Stimulated activated CD8-positive, alpha-beta memory T cell treated with anti-CD3 and anti-CD28 coated beads, Interleukin-4, amount 100 ng/mL, for 48 hours (primary cell): ENCODE measurements around the gene CRYBB2.
A peak's percentile ranks its signal among the peaks of the same experiment; 100 is the strongest.
"Not testable (repeated sequence)": the region's sequence is repeated elsewhere in the genome, so short reads cannot be mapped to it uniquely, and the experiment has no call there.

Experiments
- DNase-seq: peaks from one replicate; pipeline ENCODE4 v3.0.0-alpha.2; 2020

Gene CRYBB2, protein sequence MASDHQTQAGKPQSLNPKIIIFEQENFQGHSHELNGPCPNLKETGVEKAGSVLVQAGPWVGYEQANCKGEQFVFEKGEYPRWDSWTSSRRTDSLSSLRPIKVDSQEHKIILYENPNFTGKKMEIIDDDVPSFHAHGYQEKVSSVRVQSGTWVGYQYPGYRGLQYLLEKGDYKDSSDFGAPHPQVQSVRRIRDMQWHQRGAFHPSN

DNA sequence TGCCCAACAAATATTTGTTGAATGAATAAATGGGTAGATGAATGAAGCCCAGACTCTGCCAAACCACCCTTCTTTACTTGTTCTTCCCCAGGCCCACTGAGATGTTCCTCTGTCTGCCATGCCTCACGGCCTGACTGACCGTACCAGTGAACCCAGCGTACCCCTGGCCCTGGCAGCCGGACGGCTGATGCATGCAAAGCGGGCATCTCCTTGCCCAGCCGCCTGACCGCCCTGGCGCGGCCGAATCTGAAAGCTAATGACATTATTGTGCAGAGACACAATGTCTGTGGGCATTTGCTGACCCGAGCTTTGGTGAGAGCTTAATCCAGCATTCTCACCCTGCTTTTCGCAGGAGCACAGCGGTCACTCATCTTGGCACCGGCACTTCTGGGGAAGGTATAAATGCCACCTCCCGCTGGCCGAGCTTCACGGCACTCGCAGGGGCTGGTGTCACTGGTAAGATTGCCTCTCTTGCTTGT lies at the start of gene CRYBB2:
CRYBB2 (plus strand) TSS at position 429 of the 479 bp plus-strand sequence. CDS start 1,791 bp downstream, outside the sequence.
- no peak for DNase-seq

DNA sequence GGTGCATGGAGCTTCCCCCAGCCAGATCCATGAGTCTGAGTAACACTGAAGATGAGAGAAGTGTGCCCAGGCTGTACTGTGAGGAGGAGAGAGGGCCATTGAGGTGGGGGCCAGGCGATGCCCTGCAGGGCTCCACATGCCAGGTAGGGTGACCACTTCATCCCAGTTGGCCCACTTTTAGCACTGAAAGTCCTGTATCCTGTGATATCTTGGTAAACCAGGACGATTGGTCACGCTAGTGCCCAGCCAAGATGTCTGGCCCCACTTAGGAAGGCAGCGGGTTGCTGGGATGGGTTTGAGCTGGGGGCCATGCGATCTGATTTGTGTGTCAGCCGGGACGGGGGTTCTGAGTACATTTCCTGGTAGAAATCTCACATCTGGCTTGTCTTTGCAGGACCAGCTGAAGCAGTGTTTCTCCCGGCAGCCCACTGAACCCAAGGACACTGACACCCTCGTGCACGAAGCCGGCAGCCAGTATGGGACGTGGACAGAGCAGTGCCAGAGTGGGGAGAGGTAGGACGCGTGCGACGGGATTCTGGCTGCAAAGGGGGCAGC lies 48.9 kb upstream of the CRYBB2 start:
- DNase-seq: no peak

DNA sequence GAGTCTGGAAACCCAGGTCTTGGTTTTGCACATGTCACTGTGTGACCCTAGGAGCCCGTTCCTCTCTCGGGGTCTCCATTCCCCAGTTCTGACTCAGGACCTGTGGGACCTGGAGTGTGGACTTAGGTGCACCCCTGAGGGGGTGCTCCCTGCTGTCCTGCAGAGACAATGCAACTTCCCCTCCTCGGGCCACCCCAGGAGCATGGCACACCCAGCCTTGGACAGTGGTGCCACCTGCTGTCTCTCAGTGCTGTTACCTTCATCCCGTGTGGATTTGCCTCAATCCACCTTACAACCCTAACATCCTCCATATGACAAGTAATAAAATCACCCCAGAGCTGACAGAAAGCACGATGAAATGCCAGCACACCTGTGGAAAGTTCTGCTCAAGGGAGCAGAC lies 47.3 kb upstream of the CRYBB2 start:
- peak; percentile 51 for DNase-seq

DNA sequence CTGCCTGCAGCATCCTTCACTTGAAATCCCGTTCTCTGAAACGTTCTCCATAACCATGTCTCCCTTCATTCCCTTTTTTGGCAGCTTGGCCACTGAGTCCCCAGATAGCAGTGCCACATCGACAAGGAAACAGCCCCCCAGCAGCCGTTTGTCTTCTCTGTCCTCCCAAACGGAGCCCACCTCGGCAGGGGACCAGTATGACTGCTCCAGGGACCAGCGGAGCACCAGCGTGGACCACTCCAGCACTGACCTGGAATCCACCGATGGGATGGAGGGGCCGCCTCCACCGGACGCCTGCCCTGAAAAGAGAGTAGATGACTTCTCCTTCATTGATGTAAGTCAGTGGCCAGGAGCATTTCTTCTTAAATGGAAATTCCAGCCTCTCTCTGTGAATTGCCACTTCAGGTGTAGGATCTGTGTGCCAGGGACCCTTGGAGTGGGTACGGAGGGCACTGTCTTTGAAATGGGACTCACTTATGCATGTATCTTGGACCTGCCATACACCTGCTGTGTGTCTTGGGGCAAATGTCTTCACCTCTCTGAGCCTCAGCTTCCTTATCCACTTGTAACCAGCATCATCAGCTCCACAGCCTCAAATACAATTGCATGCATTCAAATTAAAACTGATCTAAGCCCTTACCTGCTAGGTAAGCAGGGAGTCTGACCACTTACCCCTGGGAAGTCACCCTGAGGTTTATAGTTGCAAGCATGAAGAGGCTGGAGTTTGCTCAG lies 45.1 kb upstream of the CRYBB2 start:
- DNase-seq: no peak

- DNase-seq: no peak
Observed at GRCh38 chr22:25174888-25175411, 44.5 kb upstream of the CRYBB2 start.

GRCh38 chr22:25176175-25176574 lies 43.3 kb upstream of the CRYBB2 start:
- DNase-seq: no peak

- DNase-seq: no peak
Observed at GRCh38 chr22:25176799-25177198, 42.6 kb upstream of the CRYBB2 start.

DNA sequence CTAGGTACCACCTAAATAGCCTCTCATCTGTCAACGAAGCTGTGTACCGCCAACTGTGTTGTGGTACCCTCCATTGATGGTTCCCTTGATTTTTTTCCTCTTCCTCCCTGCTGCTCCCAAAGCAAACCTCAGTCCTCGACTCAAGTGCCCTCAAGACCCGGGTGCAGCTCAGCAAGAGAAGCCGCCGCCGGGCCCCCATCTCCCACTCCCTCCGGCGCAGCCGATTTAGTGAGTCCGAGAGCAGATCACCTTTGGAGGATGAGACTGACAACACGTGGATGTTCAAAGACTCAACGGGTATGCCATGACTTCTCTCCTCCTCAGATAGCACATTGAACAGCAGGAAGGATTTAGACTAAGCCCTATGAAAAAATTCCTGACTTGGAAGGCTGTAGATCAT lies 42.2 kb upstream of the CRYBB2 start:
- DNase-seq: no peak

- DNase-seq: no peak
Observed at GRCh38 chr22:25177895-25178294, 41.5 kb upstream of the CRYBB2 start.

DNA sequence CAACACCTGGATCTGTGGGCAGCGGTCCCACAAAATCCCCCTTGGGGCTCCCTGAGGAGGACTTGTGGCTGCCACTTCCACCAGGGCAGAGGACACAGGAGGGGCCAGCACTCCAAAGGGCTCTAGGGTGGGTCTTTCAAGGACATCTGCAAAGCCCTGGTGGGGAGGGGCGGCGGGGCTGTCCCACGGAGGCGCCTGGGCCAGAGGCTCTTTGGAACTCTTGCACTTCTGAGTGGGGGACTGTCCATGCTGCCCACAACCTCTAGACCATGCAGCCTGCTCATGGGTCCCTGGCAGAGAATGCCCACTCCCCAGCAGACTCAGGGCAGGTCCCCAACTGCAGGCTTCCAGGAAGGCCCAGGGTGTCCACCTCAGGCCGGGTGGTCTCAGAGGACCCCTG lies 41.1 kb upstream of the CRYBB2 start:
- DNase-seq: not testable (repeated sequence)

DNA sequence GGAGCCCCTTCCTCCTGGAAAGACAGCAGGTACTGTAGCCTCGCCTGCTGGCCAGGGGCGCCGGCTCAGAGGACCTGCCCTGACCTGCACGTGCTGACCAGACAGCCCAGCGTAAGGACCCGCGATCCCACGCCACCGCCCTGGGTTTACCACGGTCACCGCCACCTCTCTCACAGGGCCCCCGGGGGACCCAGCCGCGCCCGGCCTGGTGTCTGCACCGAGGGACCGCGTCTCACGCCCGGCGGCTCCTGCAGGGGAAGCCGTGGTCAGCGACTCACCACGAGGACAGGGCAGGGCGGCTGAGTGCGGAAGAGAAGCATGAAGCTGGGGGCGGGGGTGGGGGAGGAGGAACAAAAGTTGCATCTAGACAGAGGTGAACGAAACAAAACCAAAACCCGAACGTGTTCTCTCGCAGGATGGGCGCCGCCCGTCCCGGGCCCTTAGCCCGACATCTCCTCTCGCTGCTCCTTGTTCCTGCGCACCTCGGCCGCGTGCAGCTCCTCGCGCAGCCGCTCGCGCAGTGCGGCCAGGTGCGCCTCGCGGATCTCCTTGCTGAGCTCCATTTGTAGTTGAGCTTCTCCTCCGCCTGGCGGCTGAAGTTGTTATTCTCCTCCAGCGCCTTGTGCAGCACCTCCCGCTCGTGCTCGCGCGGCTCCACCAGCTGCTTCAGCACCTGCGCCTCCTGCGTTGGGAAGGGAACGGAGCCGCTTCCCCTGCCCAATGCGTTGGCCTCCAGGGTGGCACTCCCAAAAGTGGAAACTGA lies 40.4 kb upstream of the CRYBB2 start:
- DNase-seq: not testable (repeated sequence)

DNA sequence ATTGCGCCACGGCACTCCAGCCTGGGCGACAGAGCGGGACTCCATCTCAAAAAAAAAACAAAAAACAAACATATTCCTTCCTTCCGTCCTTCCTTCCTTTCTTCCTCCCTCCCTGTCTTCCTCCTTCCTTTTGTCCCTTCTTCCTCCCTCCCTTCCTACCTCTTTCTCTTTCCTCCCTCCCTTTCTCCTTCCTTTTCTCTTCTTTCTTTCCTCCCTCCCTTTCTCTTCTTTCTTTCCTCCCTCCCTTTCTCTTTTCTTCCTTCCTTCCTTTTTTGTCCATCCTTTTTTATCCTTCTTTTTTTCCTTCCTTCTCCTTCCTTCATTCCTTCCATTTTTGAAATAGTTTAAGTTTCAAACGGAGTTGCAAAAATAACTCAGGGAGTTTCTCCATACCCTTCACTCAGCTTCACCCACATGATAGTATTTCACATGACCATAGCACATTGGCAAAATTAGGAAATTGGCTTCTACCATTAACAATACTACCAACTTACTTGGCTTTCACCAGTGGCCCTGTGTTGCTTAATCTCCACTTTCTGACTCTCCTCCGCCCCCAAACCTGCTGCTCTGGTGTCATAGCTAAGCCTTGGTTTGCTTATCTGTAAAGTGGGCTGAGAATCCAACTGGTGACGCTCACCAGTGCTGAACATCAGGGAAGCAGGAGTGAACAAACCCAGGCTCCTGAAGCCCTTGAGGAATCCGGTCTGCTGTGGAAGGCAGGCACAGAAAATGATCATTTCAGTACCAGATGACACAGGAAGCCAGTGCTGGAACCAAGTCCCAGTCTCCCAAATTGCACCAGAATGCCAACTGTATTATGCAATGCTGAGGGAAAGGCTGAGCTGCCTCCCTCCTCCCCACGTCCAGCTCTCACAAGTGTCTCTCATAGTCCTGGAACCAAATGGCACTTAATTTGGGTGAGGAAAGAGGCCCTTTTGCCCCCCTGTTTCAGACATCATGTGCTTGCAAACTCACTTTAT lies 37.0 kb upstream of the CRYBB2 start:
- no peak for DNase-seq

DNA sequence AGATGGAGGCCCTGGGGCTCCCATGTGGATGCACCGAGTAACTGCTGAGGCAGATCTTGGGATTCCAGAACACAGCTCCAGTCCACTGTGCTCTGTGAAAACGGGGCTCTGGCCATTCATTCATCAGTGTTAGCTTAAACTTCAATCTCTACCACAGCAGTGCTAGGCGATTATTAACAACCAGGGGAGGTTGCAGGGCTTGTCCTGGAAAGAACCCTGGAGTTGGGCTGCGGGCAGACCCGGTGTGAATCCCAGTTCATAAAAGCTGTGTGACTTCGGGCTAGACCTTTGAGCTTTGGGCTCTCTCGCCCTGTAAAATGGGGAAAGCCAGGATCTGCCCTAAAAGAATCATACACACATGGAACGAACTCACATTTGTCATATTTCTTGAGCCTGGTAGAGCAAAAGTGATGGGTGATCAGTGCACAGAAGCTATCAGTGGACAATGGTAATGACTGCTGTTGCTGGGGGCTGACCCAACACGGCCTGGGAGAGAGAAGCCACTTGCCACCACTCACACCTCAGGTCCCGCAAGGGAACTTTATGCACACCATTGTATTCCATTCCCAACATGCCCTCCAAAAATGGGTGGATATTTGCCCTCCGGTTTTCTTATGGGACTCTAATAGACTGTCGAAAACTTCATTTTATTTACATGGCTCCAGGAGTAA lies 35.4 kb upstream of the CRYBB2 start:
- DNase-seq: no peak

DNA sequence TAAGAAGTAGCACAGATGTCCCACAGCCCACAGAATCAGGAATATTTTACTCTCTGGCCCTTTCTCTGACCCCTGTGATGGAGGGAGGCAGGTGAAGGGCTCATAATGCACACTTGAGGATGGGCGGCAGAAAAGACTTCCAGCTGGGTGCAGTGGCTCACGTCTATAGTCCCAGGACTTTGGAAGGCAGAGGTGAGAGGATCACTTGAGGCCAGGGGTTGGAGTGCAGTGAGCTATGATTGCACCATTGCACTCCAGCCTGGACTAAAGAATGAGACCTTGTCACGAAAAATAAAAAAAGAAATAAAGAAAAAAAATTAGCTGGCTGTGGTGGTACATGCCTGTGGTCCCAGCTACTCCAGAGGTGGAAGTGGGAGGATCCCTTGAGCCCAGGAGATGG lies 33.3 kb upstream of the CRYBB2 start:
- no peak for DNase-seq

- no peak for DNase-seq
Observed at GRCh38 chr22:25187469-25187868, 32.0 kb upstream of the CRYBB2 start.

- DNase-seq: no peak
Observed at GRCh38 chr22:25192406-25192805, 27.0 kb upstream of the CRYBB2 start.

GRCh38 chr22:25193130-25193529 lies 26.3 kb upstream of the CRYBB2 start:
- no peak for DNase-seq

DNA sequence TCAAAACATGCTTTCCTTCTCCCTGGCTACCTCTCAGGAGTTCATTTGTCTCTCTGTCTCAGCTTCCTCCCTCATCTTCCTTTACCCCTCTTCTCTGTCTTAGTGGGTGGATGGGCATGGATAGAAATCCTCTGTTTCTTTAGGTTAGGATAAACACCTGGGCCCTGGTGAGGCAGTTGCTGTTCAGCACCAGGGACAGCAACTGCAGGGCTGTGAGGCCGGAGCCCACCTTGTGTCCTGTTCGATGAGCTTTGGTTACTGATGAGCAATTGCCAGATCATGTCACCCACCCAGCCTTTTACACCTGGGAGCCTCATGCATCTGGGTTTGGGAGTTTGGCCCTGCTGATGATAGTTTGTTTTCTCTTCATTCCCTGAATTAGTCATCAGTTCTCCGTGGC lies 25.9 kb upstream of the CRYBB2 start:
- DNase-seq: no peak

GRCh38 chr22:25196326-25196725 lies 23.1 kb upstream of the CRYBB2 start:
- DNase-seq: no peak

- DNase-seq: no peak
Observed at GRCh38 chr22:25197340-25197739, 22.1 kb upstream of the CRYBB2 start.
